ENCODE measurements around the gene PXN.
"Not testable (repeated sequence)": the region's sequence is repeated elsewhere in the genome, so short reads cannot be mapped to it uniquely, and the experiment has no call there.

Gene PXN

GRCh38 chr12:120239776-120240494 is 25.6 kb downstream of the PXN start:
- DNase-seq = no peak

GRCh38 chr12:120238839-120239445 is 26.6 kb downstream of the PXN start:
- DNase-seq = no peak

- no peak for DNase-seq
Measured at GRCh38 chr12:120238217-120238616, 27.3 kb downstream of the PXN start.

- no peak for DNase-seq
Measured at GRCh38 chr12:120237360-120238171, 28.0 kb downstream of the PXN start.

- DNase-seq = not testable (repeated sequence)
Measured at GRCh38 chr12:120236809-120237208, 28.7 kb downstream of the PXN start.

- DNase-seq = no peak
Measured at GRCh38 chr12:120235369-120236323, 29.9 kb downstream of the PXN start.

- peak; percentile 79 for DNase-seq
Measured at GRCh38 chr12:120234643-120235368, 30.7 kb downstream of the PXN start.

GRCh38 chr12:120231316-120232011 is 34.1 kb downstream of the PXN start:
- no peak for DNase-seq

- no peak for DNase-seq
Measured at GRCh38 chr12:120230974-120231315, 34.6 kb downstream of the PXN start.

- peak; percentile 34 for DNase-seq
Measured at GRCh38 chr12:120230326-120230973, 35.1 kb downstream of the PXN start.

GRCh38 chr12:120229487-120230325 is 35.8 kb downstream of the PXN start:
- no peak for DNase-seq

GRCh38 chr12:120229071-120229486 is 36.5 kb downstream of the PXN start:
- DNase-seq = no peak

GRCh38 chr12:120228291-120229070 is 37.0 kb downstream of the PXN start:
- peak; percentile 82 for DNase-seq

- DNase-seq = no peak
Measured at GRCh38 chr12:120228041-120228290, 37.6 kb downstream of the PXN start.

GRCh38 chr12:120227233-120228040 is 38.1 kb downstream of the PXN start:
- no peak for DNase-seq

- DNase-seq = no peak
Measured at GRCh38 chr12:120225852-120226640, 39.5 kb downstream of the PXN start.

GRCh38 chr12:120225200-120225558 is 40.4 kb downstream of the PXN start:
- no peak for DNase-seq

Data from NCI-H2107 (cell line).